IPS DF 4.7 (cell line): ENCODE data around the gene SLC4A8.
A peak's percentile ranks its signal among the peaks of the same experiment; 100 is the strongest.

Experiments
- DNase-seq: peaks from one replicate; pipeline ENCODE4 v3.0.0-alpha.2; 2013; ENCODE audit warnings: low spot score; ENCODE audit errors: extremely low read depth

The SLC4A8 gene

DNA sequence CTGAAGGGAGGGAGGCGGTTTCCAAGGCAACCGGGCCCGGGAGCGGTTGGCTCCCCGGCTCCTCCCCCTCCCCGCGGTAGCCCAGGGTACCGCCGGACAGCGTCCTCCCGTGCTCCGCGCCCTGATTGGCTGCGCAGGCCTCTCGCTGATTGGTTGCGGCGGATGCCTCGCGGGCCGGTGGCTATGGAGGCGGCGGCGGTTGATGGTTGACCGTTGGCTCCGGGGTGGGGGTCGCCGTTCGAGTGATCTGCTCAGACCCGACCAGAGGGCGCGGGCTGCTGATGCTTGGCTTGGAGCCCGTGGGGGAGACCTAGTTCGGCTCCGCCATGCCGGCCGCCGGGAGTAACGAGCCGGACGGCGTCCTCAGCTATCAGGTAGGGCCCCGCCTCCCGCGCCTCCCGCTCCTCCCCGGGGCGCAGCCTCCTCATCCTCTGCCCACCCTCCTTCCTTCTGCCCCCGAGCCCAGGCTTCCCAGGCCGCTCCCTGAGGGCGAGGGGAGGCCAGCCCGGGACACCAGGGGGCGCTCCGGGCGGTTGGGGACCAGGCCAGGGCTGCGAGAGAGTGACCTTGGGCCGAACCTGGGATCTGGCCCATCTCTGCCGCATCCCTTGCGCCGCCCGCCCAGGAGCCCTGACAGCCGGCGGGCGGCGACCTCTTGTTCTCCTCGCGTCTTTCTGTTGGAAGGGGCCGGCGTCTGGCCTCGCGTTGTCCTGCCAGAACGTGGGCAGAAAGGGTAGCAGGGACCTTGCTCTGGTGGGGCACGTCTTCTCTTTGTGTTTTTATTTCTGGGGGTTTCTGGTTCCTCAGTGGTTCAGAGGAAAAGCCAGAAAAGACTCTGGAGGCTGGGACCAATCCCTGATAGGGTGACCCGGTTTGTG, at the start of gene SLC4A8:
SLC4A8 (plus strand) TSS at position 170 of the 878 bp plus-strand sequence; CDS start at position 327, 157 bp downstream.
- DNase-seq = peak; percentile 78

DNA sequence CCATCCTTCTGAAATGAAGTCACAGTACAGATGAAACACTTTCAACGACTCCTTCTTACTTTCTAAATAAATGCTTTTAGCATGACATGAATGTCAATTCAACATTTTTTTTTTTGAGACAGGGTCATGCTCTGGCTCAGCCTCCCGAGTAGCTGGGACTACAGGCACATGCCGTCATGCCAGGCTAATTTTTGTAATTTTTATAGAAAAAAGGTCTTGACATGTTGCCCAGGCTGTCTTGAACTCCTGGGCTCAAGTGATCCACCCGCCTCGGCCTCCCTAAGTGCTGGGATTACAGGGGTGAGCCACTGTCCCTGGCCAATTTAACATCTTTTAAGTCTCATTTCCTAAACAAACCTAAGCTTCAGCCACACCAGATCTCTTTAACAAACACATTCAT, 49.8 kb upstream of the SLC4A8 start:
- no peak for DNase-seq

DNA sequence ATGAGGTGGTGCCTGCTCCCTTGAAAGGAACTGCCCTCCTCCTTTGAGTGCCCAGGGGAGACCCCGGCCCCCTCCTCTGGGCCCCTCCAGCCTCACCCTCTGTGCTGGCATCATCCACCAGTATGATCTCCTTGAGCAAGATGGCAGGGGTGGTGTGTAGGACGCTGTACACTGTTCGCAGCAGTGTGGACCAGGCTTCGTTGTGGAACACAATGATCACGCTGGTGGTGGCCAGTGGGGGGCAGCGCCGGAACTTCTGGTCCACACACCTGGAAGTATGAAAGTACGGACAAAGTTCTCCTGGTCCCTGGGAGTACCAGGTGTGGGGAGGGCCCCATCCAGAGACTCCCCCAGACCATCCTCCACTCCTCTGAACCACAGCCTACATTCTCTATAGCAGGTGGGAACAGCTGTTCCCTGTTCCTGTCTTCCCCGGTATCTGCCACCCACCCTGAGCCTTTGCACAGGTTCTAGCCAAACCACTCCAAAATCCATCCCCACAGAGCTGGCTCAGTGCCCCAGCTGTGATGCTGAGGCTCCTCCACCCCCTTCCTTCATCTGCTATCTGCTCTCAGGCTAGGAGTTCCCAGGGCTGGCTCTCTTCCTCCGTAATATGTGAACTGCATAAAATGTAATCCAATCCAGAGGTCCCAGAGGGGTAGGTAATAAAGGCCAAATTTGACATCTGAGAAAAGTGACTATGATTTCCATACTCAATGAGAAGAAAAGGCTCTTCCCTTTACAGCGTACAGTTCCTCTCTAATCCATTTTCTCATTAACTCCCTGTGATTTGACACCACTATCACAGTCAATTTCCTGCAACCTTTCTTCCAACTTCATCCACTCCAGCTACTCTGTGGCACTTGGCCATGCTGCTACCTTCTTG, 47.3 kb upstream of the SLC4A8 start:
- no peak for DNase-seq

DNA sequence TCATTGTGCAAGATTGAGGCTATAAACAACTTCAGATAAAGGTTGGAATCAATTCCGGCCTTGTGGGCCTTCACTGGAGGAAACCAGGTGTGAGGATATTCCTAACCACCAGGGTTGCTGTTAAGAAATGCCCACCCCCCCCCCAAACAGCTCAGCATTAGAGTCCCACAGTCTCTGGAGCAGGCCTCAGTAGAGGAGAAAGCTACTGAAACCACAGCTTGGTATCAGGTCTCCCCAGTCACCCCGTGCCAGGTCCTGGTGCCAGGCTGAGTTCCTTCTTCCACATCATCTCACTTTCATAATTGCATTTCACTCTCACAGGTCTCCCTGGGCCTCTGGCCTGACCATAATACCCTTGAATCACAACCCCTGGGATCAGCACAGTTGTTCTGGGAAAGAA, 45.9 kb upstream of the SLC4A8 start:
- DNase-seq = no peak

DNA sequence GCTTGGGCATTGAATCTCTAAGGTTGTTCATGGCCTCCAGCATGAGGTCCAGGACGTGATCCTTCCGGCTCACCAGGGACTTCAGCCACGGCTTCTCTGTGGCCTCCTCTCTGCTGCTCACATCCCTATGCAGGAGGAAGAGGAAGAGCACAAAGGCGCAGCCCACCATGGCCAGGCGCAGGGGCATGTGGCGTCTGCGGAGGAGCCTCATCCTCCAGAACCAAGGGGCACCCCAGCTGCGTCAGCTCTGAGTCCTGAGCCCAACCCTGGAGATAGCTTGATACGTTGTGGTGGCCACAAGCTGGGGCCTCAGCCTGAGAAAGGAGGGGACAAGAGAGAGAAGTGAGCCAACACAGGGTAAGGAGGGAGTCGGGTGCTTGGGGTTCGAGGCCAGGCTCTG, 45.1 kb upstream of the SLC4A8 start:
- no peak for DNase-seq

DNA sequence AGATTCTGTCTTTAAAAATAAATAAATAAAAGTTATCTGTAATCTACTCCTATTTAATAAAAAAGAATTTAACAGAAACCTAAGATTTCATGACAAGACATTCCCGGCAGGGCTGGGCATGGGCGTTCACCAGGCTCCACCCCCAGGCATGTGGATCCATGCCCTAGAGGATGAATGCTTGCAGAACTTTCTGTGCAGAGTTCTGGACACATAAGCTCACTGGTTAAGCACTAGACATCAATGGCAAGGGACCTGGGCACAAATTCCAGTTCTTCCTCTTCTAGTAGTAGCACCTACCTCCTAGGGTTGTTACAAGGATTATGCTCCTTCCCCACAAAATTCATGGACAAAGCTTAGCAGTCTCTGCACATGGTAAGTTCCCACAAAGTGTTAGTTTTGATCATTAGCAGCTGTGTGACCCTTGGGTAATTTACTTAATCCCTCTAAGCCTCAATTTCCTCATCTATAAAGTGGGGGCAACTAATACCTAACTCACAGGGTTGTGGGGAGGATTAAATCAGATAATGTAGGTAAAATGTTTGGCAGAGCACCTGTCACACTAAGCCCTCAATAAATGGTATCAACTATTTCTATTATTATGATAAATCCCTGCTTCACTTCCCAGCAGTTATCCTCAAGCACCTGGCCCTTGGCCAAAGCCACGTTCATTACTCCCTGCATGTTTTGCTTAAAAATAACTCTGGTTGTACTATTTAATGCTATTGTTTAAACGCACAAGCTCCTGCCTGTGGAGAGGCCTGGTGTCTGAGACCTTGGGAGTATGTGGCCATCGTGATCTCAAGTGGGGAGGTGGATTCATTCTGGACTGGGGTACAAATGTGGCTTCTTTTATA, 43.2 kb upstream of the SLC4A8 start:
- DNase-seq = no peak

DNA sequence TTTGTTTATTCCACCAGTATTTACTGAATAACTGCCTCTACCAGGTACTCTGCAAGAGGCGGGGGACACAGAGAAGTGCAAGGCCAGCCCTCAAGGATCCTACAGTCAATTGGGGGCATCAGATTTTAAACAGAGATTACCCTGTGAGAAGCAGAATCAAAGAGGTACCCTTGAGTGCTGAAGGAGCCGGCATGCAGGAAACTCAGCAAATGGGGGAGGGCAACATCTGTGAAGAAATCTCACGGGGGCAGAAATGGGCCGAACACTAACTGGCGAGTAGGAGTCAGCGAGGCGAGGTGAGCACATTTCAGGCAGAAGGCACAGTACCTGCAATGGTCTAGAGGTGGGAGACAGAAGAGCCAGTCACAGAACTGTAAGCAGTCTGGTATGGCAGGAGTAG, 42.5 kb upstream of the SLC4A8 start:
- DNase-seq = no peak

DNA sequence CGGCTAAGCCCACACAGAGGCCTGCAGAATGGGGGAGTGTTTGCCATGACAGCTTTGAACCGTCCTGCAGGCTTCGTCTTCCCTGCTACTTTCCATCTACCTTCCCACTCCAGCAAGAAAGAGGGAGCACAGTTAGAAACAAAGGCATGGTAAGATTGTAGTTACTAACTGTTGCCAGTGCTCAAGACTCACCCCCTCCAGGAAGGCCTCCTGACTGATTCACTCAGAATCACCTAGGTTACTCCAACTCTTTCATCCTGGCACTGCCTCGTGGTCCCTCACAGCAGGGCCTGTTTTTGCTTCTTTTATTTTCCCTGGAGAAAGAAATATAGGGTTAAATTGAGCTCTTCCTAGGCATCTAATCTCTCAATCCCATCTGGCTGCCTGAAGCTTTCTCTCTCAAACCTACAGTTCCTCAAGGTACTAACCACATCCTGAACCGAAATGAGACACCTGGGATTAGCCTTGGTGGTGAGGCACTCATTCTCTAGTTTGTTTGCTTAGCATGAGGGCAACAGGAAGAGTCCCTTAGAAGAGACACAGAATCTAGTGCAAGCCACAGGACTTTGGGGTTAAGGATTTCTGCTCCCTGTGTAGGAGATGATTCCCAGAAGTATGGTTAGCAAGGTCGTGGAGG, 41.2 kb upstream of the SLC4A8 start:
- no peak for DNase-seq

DNA sequence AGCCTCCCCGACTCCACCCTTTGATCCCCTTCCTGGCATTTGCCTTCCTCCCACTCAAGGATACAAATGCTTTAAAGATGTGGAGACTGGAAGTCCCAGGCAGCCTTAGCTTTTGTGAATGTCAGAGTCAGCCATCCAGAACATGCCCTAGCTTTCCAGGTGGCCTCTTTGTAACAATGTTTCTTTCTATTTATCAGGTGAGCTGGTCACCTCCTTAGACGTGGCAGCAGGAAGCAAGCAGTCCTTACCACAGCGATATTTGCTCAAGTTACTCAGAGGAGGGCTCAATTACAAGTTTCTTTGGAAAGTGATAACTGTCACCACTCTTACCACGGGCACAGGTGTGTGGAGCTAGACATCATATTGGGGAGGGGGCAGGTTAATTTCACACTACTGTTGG, 38.3 kb upstream of the SLC4A8 start:
- no peak for DNase-seq

DNA sequence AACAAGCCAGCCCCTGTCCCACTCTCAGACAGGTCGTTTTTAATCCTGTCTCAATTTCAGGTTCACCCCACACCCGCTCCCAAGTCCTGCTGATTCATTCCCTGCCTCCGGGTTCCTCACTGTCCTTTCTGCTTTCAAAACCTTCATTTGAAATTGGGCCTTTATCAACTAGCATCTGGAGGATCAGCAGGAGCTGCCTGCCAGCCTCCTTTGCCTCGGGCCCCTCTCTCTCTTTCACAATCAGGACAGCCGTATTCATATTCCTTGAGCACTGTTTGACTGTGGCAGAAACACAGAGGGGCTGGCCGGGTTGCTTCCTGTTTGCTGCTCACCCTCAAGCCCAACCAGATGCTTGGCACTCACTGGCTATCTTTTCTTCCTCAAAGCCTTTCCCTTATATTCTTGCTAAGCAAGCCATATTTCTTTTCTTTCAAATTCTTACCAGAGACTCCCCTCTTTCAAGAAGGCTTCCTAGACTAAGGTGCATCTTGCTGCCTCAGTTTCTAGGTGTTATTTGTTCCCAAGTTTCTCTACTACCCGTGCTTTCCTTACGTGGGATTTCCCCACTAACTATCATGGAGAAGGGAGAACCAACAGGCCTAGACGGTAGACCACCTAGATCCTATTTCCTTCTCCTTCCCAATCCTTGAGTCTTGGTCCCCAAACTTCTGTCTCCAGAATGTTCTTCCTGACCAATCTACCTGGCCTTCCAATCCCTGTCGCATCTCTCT, 36.4 kb upstream of the SLC4A8 start:
- no peak for DNase-seq

DNA sequence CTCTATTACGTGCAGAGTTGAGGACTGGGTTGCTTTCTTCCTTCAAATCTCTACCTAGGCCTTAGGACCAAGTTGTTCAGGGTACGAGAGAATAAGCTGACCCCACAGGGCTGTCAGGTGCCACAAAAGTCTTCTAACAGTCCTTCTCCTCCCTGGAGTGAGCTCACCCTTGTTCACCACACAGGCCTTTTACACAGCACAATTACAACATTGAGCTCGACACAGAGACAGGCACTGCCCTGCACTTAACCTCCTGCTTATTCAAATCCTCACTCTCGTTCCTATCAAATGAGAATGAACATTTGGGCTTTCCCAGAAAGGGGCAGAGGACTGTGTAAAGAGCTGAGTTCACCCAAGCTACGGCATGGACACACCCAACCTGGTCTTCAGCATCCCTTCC, 35.8 kb upstream of the SLC4A8 start:
- no peak for DNase-seq

DNA sequence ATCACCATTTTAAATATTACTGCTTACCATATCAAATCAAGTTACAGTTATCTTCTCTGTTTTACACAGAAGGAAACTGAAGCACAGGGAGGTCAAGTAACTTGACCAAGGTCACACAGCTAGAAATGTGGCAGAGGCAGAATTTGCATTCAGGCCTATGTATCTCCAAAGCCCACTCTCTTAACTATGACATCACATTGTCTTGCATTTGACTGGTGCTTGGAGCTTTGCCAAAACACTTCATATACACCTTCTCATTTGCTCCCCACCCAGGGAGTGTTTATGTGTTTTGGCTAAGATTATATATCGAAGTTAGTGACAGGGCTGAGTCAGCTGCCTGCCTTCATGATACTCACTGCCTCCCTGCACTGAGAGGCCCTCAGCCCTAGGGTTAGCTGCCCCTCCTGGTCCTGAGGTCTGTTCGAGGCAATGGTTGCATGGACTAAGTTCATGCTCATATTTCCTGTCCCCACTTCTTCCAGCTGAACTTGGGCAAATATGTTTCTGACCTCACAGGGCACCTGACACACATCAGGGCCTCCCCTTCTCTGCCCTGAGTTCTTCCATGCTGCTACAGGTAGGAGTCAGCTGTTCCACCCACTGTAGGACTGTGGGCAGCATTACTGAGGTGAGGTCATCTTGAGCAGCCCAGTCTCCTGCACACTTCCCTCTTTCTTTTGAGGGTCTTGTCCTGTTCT, 35.2 kb upstream of the SLC4A8 start:
- no peak for DNase-seq

DNA sequence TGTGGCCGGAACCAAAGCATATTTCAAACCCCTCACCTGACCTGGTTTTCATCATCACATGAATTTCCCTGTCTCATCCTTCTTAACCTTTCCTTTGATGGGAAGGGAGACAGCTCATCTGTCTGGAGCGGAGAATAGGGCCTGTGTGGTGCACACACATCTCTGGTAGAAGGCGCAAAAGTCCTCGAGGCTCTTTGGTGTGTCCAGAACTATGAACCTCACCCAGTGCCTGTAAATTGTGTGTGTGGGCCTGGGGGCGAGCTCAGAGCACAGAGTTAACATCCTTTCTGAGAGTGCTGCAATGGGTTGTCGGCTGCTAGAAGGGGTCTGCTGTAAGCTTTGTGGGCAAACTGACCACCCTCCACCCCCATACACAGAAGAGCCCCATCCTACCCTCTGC, 34.2 kb upstream of the SLC4A8 start:
- DNase-seq = no peak

DNA sequence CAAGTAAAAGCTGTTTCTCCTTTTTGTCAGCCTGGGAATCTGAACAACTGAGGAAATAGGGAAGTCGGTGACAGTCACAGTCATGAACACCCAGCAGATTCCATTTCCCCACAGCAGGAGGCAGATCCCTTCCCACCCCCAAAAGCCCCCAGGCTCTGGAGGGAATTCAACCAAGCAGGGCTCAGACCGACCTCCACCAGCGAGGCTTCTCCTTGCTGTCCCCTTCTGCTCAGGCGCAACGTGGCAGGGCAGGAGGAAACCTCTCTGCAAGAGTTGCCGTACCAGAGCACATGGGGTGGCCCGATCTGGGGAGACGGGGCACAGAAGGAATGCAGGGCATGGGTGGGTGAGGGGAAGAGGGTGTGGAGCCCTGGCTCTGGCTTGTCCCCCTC, 33.7 kb upstream of the SLC4A8 start:
- DNase-seq = no peak

DNA sequence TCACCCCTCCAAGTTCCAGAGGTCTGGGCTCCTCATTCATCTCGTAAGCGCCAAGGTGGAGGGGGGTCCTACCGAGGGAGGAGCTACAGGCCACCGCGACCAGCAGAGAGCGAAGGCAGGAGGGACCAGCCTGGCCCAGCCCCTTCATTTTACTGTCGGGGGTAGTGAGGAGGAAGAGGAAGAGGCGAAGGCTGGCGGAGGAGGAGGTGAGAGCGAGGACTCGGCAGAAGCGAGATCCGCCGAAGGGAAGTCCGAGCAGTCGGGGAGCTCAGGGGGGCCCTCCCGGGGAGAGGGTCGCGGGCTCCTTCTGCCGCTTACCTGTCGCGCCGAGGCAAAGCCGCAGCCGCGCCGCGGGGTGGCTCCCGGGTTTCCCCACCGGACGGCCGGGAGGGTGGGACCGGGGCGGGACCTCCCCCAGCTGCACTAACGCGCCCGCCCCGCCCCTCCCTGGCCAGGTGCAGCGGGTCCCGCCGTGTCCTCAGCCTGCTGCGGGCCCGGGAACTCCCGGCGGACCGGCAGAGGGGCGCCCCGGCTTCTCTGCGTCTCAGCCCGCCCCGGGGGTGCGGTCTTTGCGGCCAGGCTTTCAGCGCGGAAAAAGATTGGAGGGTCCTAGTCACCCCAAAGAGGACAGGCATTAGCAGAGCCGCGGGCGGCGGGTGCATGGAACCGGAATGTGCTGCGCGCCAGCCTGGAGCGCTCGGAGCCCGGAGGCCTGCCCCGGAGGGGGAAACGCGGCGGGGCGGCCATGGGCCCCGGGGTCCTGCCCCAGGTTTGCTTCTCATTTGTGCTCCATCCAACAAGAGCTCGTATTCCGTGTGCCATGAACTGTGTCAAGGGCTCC, 33.1 kb upstream of the SLC4A8 start, which contains the start of gene GALNT6:
GALNT6 (minus strand) TSS at position 124 of the 841 bp plus-strand sequence. CDS start 11,625 bp downstream, outside the sequence.
- DNase-seq = no peak

DNA sequence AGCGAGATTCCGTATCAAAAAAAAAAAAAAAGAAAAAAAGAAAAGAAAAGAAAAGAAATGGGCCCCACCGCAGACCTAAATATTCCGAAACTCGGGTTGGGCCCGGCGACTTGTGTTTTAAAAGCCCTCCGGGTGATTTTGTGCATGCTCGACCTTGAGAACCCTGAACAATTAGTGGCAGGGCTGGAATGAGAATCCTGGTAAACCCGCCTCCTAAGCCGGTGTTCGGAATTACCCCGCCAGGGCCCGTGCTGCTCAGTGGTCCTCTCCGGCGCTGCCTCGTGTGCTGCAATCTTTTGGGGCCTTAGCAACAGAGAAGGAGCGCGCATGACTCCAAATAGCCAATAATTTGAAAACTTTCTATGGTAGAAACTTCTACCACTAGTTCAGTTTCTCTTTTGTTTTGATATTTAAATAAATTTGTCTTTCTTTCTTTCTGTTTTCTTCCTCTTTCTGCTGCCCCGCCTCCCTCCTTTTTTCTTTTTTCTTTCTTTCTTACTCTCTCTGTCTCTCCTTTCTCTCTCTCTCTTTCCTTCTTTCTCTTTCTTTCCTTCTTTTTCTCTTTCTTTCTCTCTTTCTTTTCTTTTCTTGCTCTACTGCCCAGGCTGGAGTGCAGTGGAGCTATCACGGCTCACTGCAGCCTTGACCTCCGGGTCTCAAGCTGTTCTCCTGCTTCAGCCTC, 31.9 kb upstream of the SLC4A8 start:
- no peak for DNase-seq

DNA sequence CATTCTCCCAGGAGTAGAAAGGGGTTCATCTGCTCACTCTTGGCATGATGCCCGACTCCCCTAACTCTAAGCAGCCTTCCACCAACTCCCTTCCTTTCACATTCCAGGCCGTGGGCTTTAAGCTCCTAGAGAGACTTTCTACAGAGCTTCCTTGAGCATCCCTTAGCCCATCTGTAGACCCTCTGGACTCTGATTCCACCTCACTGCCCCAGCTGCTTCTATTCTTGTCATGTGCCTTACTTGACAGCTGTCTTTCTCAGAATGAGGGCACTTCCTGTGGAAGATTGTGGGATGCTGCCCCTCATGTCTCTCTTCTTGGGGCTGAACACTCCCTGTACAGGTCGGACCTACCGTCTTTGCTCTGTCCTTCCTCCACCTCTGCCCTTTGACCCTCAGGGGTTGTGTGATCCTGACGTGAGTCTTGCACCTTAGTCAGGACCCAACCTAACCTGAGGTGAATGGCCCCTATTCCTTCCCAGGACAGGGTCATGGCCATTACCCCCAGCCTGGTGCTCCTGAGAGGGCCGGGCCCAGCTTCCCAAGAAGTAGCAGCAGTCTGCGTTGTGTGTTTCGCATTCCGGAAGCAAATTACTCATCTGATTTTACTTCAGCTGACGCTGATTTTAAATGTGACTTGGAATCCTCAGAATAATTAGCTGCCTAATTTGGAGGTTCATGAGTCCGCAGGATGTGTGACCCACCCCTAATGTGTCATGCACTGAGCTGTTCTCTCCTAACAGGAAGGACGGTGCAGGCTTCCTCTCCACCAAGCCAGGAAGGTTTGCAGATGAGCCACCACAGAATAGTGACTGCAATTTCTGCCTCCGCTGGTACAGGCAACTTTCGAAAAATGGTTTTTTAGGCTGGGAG, 30.7 kb upstream of the SLC4A8 start:
- no peak for DNase-seq
